SK-N-SH (cell line): Measurements from ENCODE around the gene NID1.

ENCODE experiments used
- POLR2AphosphoS5 ChIP-seq: IDR thresholded peaks from 2 replicates; pipeline ENCODE4 v1.6.1; 2012; ENCODE audit warnings: low read depth, low read length
- TAF1 ChIP-seq: IDR thresholded peaks from 2 replicates; pipeline ENCODE4 v1.6.1; 2012; ENCODE audit warnings: low read depth, mild to moderate bottlenecking, low read length, moderate library complexity, borderline replicate concordance
- TF ChIP-seq, protein P1 (sequence below): fragments of 200-600 bp; sonication (generic); IDR thresholded peaks from 2 replicates; pipeline ENCODE4 v1.6.1; 2017; ENCODE audit warnings: antibody characterized with exemption, mild to moderate bottlenecking, moderate library complexity
- TF ChIP-seq, protein P2 (sequence below): IDR thresholded peaks from 2 replicates; pipeline ENCODE4 v1.4.0; 2012; ENCODE audit warnings: low read depth

DNA sequence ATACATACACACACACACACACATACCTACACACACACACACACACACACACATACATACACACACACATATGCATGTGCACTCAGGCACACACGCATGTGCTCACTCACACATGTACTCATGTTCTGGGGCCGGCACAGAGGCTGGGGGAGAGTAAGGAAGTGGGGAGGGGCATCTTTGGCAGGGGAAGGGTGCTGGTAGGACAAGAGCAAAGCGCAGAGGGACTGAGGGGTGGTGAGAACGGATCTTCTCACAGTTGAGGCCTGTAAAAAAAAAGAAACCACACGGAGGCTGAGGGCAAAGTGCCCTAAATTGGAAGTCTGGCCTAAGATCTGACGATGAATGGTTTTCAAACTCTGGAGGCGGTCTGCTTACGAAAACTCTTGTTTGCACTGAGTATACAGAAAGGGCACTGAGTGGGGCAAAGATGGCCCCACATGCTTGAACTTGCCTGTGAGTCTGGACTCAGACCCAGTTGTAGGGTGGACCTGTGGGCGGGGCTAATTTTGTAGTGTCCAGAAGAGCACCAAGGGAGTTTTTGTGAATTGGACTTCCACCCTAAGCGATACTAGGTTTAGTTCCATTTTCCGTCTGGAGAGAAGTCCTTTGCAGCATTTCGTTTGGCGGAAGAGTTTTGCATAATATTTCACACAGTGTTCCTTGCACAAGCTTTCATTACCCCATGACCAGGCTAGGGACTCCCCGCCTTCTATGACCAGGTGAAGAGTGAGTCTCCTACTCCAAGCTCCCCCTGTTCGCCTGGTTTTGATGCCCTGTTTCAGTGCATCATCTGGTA is 118.9 kb downstream of the NID1 start:
- TF ChIP-seq, protein P1, sequence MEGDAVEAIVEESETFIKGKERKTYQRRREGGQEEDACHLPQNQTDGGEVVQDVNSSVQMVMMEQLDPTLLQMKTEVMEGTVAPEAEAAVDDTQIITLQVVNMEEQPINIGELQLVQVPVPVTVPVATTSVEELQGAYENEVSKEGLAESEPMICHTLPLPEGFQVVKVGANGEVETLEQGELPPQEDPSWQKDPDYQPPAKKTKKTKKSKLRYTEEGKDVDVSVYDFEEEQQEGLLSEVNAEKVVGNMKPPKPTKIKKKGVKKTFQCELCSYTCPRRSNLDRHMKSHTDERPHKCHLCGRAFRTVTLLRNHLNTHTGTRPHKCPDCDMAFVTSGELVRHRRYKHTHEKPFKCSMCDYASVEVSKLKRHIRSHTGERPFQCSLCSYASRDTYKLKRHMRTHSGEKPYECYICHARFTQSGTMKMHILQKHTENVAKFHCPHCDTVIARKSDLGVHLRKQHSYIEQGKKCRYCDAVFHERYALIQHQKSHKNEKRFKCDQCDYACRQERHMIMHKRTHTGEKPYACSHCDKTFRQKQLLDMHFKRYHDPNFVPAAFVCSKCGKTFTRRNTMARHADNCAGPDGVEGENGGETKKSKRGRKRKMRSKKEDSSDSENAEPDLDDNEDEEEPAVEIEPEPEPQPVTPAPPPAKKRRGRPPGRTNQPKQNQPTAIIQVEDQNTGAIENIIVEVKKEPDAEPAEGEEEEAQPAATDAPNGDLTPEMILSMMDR = no peak
- TF ChIP-seq TAF1 (no peak), POLR2AphosphoS5 (no peak)
- TF ChIP-seq, protein P2, sequence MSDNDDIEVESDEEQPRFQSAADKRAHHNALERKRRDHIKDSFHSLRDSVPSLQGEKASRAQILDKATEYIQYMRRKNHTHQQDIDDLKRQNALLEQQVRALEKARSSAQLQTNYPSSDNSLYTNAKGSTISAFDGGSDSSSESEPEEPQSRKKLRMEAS = no peak
